Panc1 (cell line): Measurements from ENCODE around the gene LRP1B. TPM values are rescaled to one million over a fixed set of nuclear protein-coding genes. Genes with fewer than 3 reads are reported as not detected.

Experiments
- ATAC-seq: fragments of 200-7000 bp; cut with Tn5 transposase; 2 replicates; pipeline ENCODE4 v1.9.1; 2020; ENCODE audit warnings: mild to moderate bottlenecking, moderate library complexity
- BruUV-seq: library from RNA; stranded (reverse); fragments of 400-500 nt; replicated peaks from 2 replicates; lab custom pipeline; 2021; lab: Mats Ljungman, UMichigan
- CTCF ChIA-PET: fragments of 300-600 bp; sonication (Branson Sonifier 250); formaldehyde crosslinking; loops from one replicate; lab custom pipeline; 2022; ENCODE audit warnings: antibody characterized with exemption; lab: Charles Lee
- POLR2A ChIA-PET: fragments of 300-600 bp; sonication (Branson Sonifier 250); formaldehyde crosslinking; loops from one replicate; lab custom pipeline; 2022; ENCODE audit warnings: antibody characterized with exemption; lab: Charles Lee
- DNase-seq: peaks from one replicate; pipeline ENCODE4 v3.0.0-alpha.2; 2010; ENCODE audit warnings: low read depth, low spot score
- H3K27ac ChIP-seq: 2 replicates; pipeline ENCODE4 v1.5.1; 2011; ENCODE audit warnings: mild to moderate bottlenecking, low read length, inconsistent platforms
- H3K27me3 ChIP-seq: fragments of 200-500 bp; sonication (Bioruptor generic); 2 replicates; pipeline ENCODE4 v1.6.0; 2014; ENCODE audit warnings: low read length, inconsistent platforms; ENCODE audit not compliant: control insufficient read depth, insufficient read depth
- H3K36me3 ChIP-seq: fragments of 200-500 bp; sonication (Bioruptor generic); 2 replicates; pipeline ENCODE4 v1.5.1; 2014; ENCODE audit warnings: inconsistent platforms, mild to moderate bottlenecking, low read length, moderate library complexity; ENCODE audit not compliant: control insufficient read depth, insufficient read depth
- H3K4me1 ChIP-seq: 2 replicates; pipeline ENCODE4 v1.5.1; 2011; ENCODE audit warnings: inconsistent platforms, mild to moderate bottlenecking, low read length, moderate library complexity; ENCODE audit not compliant: control insufficient read depth, insufficient read depth
- H3K4me3 ChIP-seq, 2 experiments: 2 replicates each; pipeline ENCODE4 v1.5.1; 2011 to 2012; ENCODE audit warnings: low read depth in 2 of 2, low read length in 2 of 2, mild to moderate bottlenecking in 2 of 2, inconsistent platforms in 1 of 2, moderate library complexity in 1 of 2
- H3K9me3 ChIP-seq: fragments of 200-500 bp; sonication (Bioruptor generic); 2 replicates; pipeline ENCODE4 v1.5.1; 2014; ENCODE audit warnings: low read depth, mild to moderate bottlenecking, inconsistent platforms, low read length, moderate library complexity; ENCODE audit not compliant: control insufficient read depth, insufficient read depth
- POLR2AphosphoS5 ChIP-seq: IDR thresholded peaks from 2 replicates; pipeline ENCODE4 v1.6.1; 2012; ENCODE audit warnings: mild to moderate bottlenecking, low read depth, low read length, moderate library complexity
- REST ChIP-seq, 2 experiments: IDR thresholded peaks; 2 replicates each; pipeline ENCODE4 v1.6.1; 2011 to 2012; ENCODE audit warnings: low read depth in 2 of 2, control low read depth in 1 of 2, low read length in 1 of 2, mild to moderate bottlenecking in 1 of 2, moderate library complexity in 1 of 2; ENCODE audit not compliant: insufficient read depth in 1 of 2
- SIN3A ChIP-seq: IDR thresholded peaks from 2 replicates; pipeline ENCODE4 v1.6.1; 2012; ENCODE audit warnings: low read depth, mild to moderate bottlenecking, low read length, moderate library complexity, borderline replicate concordance; ENCODE audit not compliant: insufficient read depth
- TCF7L2 ChIP-seq: IDR thresholded peaks from 2 replicates; pipeline ENCODE4 v1.6.1; 2011; ENCODE audit warnings: mild to moderate bottlenecking, low read depth, low read length, inconsistent platforms
- in situ Hi-C: cut with HindIII; loops from 2 replicates; pipeline ENCODE4 v1.10.0; 2016; ENCODE audit warnings: low sequenced_read_pairs, low pct_unique_long_range_greater_than_20kb
- intact Hi-C: fragments of 100-400 bp; cut with micrococcal nuclease; formaldehyde crosslinking; loops from one replicate; pipeline ENCODE4 v1.10.0; 2022; ENCODE audit not compliant: unreplicated experiment
- total RNA-seq: library from RNA; stranded (reverse); gene quantifications from one replicate; pipeline ENCODE4 v1.2.1, GENCODE V29; 2021; ENCODE audit not compliant: unreplicated experiment
- TF ChIP-seq, protein P1 (sequence below): fragments of 450-650 bp; IDR thresholded peaks from 2 replicates; pipeline ENCODE4 v1.5.1; 2017; ENCODE audit warnings: mild to moderate bottlenecking

Gene LRP1B
- total RNA-seq, 1 experiment from 2014 or later: 0.54 TPM

DNA sequence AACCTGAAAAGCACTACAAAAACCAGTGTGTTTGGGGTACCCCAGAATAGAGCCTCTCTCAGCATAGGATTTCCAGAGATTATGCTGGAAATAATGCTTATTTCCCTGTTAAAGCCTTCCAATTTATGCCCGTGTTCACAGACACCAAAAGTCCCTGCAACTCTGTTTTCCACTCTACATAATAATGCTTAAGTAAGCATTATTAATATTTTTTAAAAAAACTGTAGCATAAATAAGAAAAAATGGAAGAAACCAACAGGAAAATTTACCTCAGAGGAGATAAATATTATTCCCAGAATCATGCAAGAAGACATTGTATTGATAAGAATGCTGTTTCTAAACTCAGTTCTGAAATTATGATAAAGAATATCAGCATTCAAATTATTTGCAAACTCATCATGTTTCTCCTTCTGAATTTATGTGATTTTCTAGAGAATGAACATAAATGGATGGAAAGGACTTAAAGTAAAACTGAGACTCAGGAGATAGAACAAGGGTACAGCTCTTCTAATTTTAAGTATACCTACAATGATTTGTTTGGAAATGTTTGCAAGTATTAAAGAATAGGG lies 241.7 kb downstream of the LRP1B start:
- ChIA-PET CTCF (no interaction called here), POLR2A (no interaction called here)
- in situ Hi-C loops: no loop called here
- intact Hi-C loops: no loop called here
- DNase-seq: no peak
- BruUV-seq: no TSS peak
- H3K9me3 ChIP-seq: no peaks in the 10 kb centered on the region
- H3K4me1 ChIP-seq: no peaks in the 10 kb centered on the region
- no peak for ATAC-seq
- H3K27ac ChIP-seq: no peak overlapping the region
- no peak overlapping the region for H3K4me3 ChIP-seq
- no peaks in the 10 kb centered on the region for H3K27me3 ChIP-seq
- TF ChIP-seq REST (IDR thresholded peaks at IDR 0.05; ENCODE audit: insufficient read depth in 1 of 2, low read depth in 2 of 2, low read length in 1 of 2): no peak
- TF ChIP-seq, protein P1, sequence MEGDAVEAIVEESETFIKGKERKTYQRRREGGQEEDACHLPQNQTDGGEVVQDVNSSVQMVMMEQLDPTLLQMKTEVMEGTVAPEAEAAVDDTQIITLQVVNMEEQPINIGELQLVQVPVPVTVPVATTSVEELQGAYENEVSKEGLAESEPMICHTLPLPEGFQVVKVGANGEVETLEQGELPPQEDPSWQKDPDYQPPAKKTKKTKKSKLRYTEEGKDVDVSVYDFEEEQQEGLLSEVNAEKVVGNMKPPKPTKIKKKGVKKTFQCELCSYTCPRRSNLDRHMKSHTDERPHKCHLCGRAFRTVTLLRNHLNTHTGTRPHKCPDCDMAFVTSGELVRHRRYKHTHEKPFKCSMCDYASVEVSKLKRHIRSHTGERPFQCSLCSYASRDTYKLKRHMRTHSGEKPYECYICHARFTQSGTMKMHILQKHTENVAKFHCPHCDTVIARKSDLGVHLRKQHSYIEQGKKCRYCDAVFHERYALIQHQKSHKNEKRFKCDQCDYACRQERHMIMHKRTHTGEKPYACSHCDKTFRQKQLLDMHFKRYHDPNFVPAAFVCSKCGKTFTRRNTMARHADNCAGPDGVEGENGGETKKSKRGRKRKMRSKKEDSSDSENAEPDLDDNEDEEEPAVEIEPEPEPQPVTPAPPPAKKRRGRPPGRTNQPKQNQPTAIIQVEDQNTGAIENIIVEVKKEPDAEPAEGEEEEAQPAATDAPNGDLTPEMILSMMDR: no peak
- TF ChIP-seq POLR2AphosphoS5: no peak
- no peak for TF ChIP-seq TCF7L2
- no peak for TF ChIP-seq SIN3A
- no peaks in the 10 kb centered on the region for H3K36me3 ChIP-seq

DNA sequence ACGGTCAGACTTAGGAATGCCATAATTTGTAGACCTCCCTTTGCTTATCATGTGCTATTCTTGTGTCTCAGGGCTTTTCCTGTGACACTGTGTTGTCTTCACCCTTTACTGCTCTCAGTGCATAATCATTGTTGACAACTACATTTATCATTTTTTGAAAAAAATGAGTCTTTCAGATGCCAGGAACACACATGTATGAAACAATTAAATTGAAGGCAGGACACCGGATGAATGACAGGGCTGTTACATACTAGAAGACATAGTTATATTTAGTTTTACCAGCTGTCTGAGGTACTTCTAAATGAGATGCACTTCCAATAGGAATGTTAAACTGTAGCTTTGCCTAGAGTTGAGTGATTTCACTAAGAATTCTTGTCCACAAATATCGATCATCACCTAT lies 243.5 kb downstream of the LRP1B start:
- Histone ChIP-seq H3K9me3 (no peaks in the 10 kb centered on the region), H3K27ac (no peak overlapping the region), H3K4me1 (no peaks in the 10 kb centered on the region), H3K4me3 (no peak overlapping the region), H3K36me3 (no peaks in the 10 kb centered on the region), H3K27me3 (no peaks in the 10 kb centered on the region)
- CTCF ChIA-PET: no interaction called here
- in situ Hi-C loops: no loop called here
- POLR2A ChIA-PET: no interaction called here
- TF ChIP-seq REST (IDR thresholded peaks at IDR 0.05; ENCODE audit: insufficient read depth in 1 of 2, low read depth in 2 of 2, low read length in 1 of 2): no peak
- no peak for TF ChIP-seq POLR2AphosphoS5
- TF ChIP-seq, protein P1: no peak
- TF ChIP-seq SIN3A: no peak
- TF ChIP-seq TCF7L2: no peak
- ATAC-seq (no peak), DNase-seq (no peak)
- BruUV-seq: no TSS peak
- intact Hi-C loops: no loop called here
